GM23338 (cell line): ENCODE data around the gene RAMP1. TPM values are rescaled to one million over a fixed set of nuclear protein-coding genes. Genes with fewer than 3 reads are reported as not detected.

Experiments used
- ATAC-seq: fragments of 200-7000 bp; cut with Tn5 transposase; 3 replicates; pipeline ENCODE4 v1.9.1; 2020
- DNase-seq: peaks from one replicate; pipeline ENCODE4 v3.0.0-alpha.2; 2015; ENCODE audit warnings: low spot score
- H2AFZ ChIP-seq: fragments of 200-600 bp; sonication (generic); 2 replicates; pipeline ENCODE4 v1.8.0; 2016; ENCODE audit warnings: antibody characterized with exemption, mild to moderate bottlenecking, moderate library complexity
- H3F3A ChIP-seq: fragments of 200-600 bp; sonication (generic); replicated peaks from 2 replicates; pipeline ENCODE4 v1.8.0; 2017; ENCODE audit warnings: antibody characterized with exemption, mixed run types, low read depth
- H3K27ac ChIP-seq: fragments of 200-600 bp; sonication (generic); 2 replicates; pipeline ENCODE4 v1.6.1; 2016; ENCODE audit warnings: low read depth
- H3K27me3 ChIP-seq: fragments of 200-600 bp; sonication (generic); 2 replicates; pipeline ENCODE4 v1.8.0; 2016; ENCODE audit warnings: mild to moderate bottlenecking, mixed run types, moderate library complexity; ENCODE audit not compliant: insufficient read depth
- H3K36me3 ChIP-seq: fragments of 200-600 bp; sonication (generic); 2 replicates; pipeline ENCODE4 v1.8.0; 2016; ENCODE audit warnings: mild to moderate bottlenecking; ENCODE audit not compliant: insufficient read depth
- H3K4me1 ChIP-seq: fragments of 200-600 bp; sonication (generic); 2 replicates; pipeline ENCODE4 v1.8.0; 2016; ENCODE audit warnings: mild to moderate bottlenecking, moderate library complexity; ENCODE audit not compliant: insufficient read depth
- H3K4me2 ChIP-seq: fragments of 200-600 bp; sonication (generic); 2 replicates; pipeline ENCODE4 v1.7.1; 2017; ENCODE audit warnings: mixed run types
- H3K4me3 ChIP-seq: fragments of 200-600 bp; sonication (generic); 2 replicates; pipeline ENCODE4 v1.6.1; 2016; ENCODE audit warnings: mixed run types
- H3K79me2 ChIP-seq: fragments of 200-600 bp; sonication (generic); replicated peaks from 2 replicates; pipeline ENCODE4 v1.8.0; 2017; ENCODE audit warnings: mild to moderate bottlenecking; ENCODE audit not compliant: insufficient read depth
- H3K9me2 ChIP-seq: fragments of 200-600 bp; sonication (generic); 2 replicates; pipeline ENCODE4 v1.8.0; 2017; ENCODE audit not compliant: insufficient read depth
- H4K20me1 ChIP-seq: fragments of 200-600 bp; sonication (generic); replicated peaks from 2 replicates; pipeline ENCODE4 v1.8.0; 2017; ENCODE audit warnings: mild to moderate bottlenecking; ENCODE audit not compliant: insufficient read depth
- H3K27ac Mint-ChIP-seq: 2 replicates; pipeline ENCODE4 v1.8.0; 2020; ENCODE audit warnings: inconsistent platforms, mild to moderate bottlenecking, moderate library complexity, mixed read lengths
- H3K27me3 Mint-ChIP-seq: 3 replicates; pipeline ENCODE4 v1.8.0; 2022; ENCODE audit warnings: low read depth, mild to moderate bottlenecking, moderate library complexity, mixed read lengths, inconsistent platforms; ENCODE audit not compliant: insufficient read depth, poor library complexity
- H3K36me3 Mint-ChIP-seq: 3 replicates; pipeline ENCODE4 v1.8.0; 2021; ENCODE audit warnings: low read depth, mild to moderate bottlenecking, inconsistent platforms, moderate library complexity, mixed read lengths
- H3K4me1 Mint-ChIP-seq: 3 replicates; pipeline ENCODE4 v1.8.0; 2020; ENCODE audit warnings: mild to moderate bottlenecking, inconsistent platforms, mixed read lengths
- H3K4me3 Mint-ChIP-seq: 3 replicates; pipeline ENCODE4 v1.8.0; 2021; ENCODE audit warnings: moderate library complexity, mild to moderate bottlenecking, inconsistent platforms, mixed read lengths
- H3K9me3 Mint-ChIP-seq: 3 replicates; pipeline ENCODE4 v1.8.0; 2020; ENCODE audit warnings: moderate library complexity, mild to moderate bottlenecking, inconsistent platforms, mixed read lengths
- CREB1 ChIP-seq: fragments of 250-450 bp; sonication (Bioruptor Pico); IDR thresholded peaks from 2 replicates; pipeline ENCODE4 v1.5.0; 2020; ENCODE audit warnings: low read depth, mild to moderate bottlenecking, moderate library complexity
- EZH2 ChIP-seq: fragments of 200-600 bp; sonication (generic); IDR thresholded peaks from one replicate; pipeline ENCODE4 v1.8.0; 2017; ENCODE audit warnings: antibody characterized with exemption, mild to moderate bottlenecking, low read depth; ENCODE audit not compliant: unreplicated experiment
- JUNB ChIP-seq: IDR thresholded peaks from one replicate; pipeline ENCODE4 v1.6.1; 2016; ENCODE audit warnings: antibody characterized with exemption; ENCODE audit not compliant: unreplicated experiment
- STAT1 ChIP-seq: IDR thresholded peaks from one replicate; pipeline ENCODE4 v1.6.1; 2016; ENCODE audit warnings: antibody characterized with exemption; ENCODE audit not compliant: unreplicated experiment
- ZNF114 ChIP-seq: fragments of 250-450 bp; sonication (Bioruptor Pico); IDR thresholded peaks from 2 replicates; pipeline ENCODE4 v1.5.0; 2020; ENCODE audit warnings: mild to moderate bottlenecking, moderate library complexity
- polyA plus RNA-seq: library from polyadenylated mRNA; unstranded; fragments of >200 nt; fragmentation: Nextera tagmentation; extraction: Ambion mirVana; gene quantifications from 2 replicates; pipeline ENCODE4 v1.2.1, GENCODE V29; 2016
- total RNA-seq: library from RNA; depleted of rRNA; stranded (reverse); fragments of >200 nt; shearing (Covaris generic); gene quantifications from 2 replicates; pipeline ENCODE4 v1.2.3, GENCODE V29; 2014
- TF ChIP-seq, protein P1 (sequence below): fragments of 250-450 bp; sonication (Bioruptor Pico); IDR thresholded peaks from 2 replicates; pipeline ENCODE4 v1.5.0; 2020; ENCODE audit warnings: mild to moderate bottlenecking, moderate library complexity

Gene RAMP1
- total and polyA plus RNA-seq, 2 experiments from 2014 or later = 1.7 to 3.3 TPM

DNA sequence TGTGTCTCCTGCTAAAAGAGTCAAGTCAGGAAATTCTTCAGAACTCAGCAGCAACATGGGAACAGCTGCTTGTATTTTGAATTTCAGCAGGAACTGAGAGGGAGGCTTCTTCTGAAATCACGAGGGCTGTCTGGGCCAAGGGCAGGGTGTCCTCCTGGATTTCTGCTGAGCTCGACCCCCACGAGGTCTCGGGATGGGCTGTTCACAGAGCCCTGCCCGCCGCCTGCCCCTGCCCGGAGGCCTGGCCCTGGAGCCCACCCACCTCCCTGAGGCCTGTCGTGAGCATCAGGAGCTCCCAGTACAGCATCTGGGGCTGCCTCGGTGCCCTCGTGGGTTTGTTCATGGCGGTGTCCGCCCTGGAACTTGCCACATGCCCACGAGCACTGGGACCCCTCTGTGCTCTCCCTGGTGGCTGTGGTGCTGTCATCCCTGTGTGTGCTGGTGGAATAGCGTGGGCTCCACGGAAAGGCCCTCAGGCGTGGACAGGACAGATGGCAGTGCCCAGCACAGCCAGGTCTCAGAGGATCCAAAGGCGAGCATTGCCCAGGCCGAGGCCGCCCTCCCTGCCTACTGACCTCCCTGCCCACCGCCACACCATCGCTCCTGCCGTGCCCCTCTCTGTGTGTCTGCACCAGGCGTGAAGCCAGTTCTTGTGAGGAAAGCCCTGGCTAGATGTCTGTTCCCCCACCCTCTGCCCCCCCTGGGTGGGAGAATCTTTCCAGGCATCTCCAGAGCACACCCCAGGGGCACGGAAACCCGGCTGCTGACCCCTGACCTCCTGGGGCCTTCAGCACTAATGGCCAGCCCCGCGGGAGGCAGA, 25.9 kb downstream of the RAMP1 start:
- Histone ChIP-seq H4K20me1 (no peaks in the 10 kb centered on the region), H3F3A (no peaks in the 10 kb centered on the region), H3K36me3 (no peaks in the 10 kb centered on the region), H3K27ac (no peak overlapping the region), H3K4me3 (no peak overlapping the region), H3K9me2 (no peaks in the 10 kb centered on the region), H2AFZ (no peak overlapping the region), H3K4me2 (no peak overlapping the region), H3K27me3 (no peaks in the 10 kb centered on the region), H3K4me1 (no peaks in the 10 kb centered on the region), H3K79me2 (no peaks in the 10 kb centered on the region)
- no peak for TF ChIP-seq JUNB
- no peak for TF ChIP-seq EZH2
- TF ChIP-seq, protein P1, sequence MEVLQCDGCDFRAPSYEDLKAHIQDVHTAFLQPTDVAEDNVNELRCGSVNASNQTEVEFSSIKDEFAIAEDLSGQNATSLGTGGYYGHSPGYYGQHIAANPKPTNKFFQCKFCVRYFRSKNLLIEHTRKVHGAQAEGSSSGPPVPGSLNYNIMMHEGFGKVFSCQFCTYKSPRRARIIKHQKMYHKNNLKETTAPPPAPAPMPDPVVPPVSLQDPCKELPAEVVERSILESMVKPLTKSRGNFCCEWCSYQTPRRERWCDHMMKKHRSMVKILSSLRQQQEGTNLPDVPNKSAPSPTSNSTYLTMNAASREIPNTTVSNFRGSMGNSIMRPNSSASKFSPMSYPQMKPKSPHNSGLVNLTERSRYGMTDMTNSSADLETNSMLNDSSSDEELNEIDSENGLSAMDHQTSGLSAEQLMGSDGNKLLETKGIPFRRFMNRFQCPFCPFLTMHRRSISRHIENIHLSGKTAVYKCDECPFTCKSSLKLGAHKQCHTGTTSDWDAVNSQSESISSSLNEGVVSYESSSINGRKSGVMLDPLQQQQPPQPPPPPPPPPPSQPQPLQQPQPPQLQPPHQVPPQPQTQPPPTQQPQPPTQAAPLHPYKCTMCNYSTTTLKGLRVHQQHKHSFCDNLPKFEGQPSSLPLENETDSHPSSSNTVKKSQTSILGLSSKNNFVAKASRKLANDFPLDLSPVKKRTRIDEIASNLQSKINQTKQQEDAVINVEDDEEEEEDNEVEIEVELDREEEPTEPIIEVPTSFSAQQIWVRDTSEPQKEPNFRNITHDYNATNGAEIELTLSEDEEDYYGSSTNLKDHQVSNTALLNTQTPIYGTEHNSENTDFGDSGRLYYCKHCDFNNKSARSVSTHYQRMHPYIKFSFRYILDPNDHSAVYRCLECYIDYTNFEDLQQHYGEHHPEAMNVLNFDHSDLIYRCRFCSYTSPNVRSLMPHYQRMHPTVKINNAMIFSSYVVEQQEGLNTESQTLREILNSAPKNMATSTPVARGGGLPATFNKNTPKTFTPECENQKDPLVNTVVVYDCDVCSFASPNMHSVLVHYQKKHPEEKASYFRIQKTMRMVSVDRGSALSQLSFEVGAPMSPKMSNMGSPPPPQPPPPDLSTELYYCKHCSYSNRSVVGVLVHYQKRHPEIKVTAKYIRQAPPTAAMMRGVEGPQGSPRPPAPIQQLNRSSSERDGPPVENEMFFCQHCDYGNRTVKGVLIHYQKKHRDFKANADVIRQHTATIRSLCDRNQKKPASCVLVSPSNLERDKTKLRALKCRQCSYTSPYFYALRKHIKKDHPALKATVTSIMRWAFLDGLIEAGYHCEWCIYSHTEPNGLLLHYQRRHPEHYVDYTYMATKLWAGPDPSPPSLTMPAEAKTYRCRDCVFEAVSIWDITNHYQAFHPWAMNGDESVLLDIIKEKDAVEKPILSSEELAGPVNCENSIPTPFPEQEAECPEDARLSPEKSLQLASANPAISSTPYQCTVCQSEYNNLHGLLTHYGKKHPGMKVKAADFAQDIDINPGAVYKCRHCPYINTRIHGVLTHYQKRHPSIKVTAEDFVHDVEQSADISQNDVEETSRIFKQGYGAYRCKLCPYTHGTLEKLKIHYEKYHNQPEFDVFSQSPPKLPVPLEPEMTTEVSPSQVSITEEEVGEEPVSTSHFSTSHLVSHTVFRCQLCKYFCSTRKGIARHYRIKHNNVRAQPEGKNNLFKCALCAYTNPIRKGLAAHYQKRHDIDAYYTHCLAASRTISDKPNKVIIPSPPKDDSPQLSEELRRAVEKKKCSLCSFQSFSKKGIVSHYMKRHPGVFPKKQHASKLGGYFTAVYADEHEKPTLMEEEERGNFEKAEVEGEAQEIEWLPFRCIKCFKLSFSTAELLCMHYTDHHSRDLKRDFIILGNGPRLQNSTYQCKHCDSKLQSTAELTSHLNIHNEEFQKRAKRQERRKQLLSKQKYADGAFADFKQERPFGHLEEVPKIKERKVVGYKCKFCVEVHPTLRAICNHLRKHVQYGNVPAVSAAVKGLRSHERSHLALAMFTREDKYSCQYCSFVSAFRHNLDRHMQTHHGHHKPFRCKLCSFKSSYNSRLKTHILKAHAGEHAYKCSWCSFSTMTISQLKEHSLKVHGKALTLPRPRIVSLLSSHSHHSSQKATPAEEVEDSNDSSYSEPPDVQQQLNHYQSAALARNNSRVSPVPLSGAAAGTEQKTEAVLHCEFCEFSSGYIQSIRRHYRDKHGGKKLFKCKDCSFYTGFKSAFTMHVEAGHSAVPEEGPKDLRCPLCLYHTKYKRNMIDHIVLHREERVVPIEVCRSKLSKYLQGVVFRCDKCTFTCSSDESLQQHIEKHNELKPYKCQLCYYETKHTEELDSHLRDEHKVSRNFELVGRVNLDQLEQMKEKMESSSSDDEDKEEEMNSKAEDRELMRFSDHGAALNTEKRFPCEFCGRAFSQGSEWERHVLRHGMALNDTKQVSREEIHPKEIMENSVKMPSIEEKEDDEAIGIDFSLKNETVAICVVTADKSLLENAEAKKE = no peak
- TF ChIP-seq STAT1 = no peak
- no peak for TF ChIP-seq ZNF114
- no peak for TF ChIP-seq CREB1 (CRISPR knock-in tag)
- H3K36me3 Mint-ChIP-seq = no peaks in the 10 kb centered on the region
- no peak overlapping the region for H3K4me3 Mint-ChIP-seq
- peaks cover 5% of the 10 kb centered on the region for H3K27me3 Mint-ChIP-seq
- no peak for DNase-seq
- H3K4me1 Mint-ChIP-seq = no peaks in the 10 kb centered on the region
- no peak overlapping the region for H3K27ac Mint-ChIP-seq
- H3K9me3 Mint-ChIP-seq = no peaks in the 10 kb centered on the region
- ATAC-seq = no peak
